Coronary artery (tissue), 2 donors: ENCODE results near the gene A1BG.

Experiments
- DNase-seq: peaks from one replicate; pipeline ENCODE4 v3.0.0-alpha.2; 2017; ENCODE audit warnings: low spot score
- H3K27ac ChIP-seq, 2 donors: fragments of 200-600 bp; sonication (generic); one replicate each; pipeline ENCODE4 v1.5.1; 2016 to 2019
- H3K4me3 ChIP-seq: fragments of 200-600 bp; sonication (generic); 2 replicates; pipeline ENCODE4 v1.5.1; 2016; ENCODE audit warnings: mild to moderate bottlenecking, moderate library complexity
- CTCF ChIP-seq: fragments of 200-600 bp; sonication (generic); IDR thresholded peaks from one replicate; pipeline ENCODE4 v1.5.1; 2019; ENCODE audit warnings: antibody characterized with exemption

A1BG gene

GRCh38 chr19:58336216-58336615 is 17.1 kb downstream of the A1BG start:
- no peak for TF ChIP-seq CTCF
- Histone ChIP-seq H3K27ac (no peak overlapping the region), H3K4me3 (no peak overlapping the region)
- DNase-seq: no peak

GRCh38 chr19:58335630-58336029 is 17.7 kb downstream of the A1BG start:
- no peak for DNase-seq
- Histone ChIP-seq H3K27ac (no peak overlapping the region), H3K4me3 (no peak overlapping the region)
- no peak for TF ChIP-seq CTCF

- no peak for TF ChIP-seq CTCF
- H3K4me3 ChIP-seq: no peak overlapping the region
- no peak for DNase-seq
- H3K27ac ChIP-seq: no peak overlapping the region
Measured at GRCh38 chr19:58334691-58335249, 18.5 kb downstream of the A1BG start.

- no peak for DNase-seq
- no peak for TF ChIP-seq CTCF
- Histone ChIP-seq H3K27ac (no peak overlapping the region), H3K4me3 (no peak overlapping the region)
Measured at GRCh38 chr19:58332697-58333096, 20.6 kb downstream of the A1BG start.

- no peak overlapping the region for H3K4me3 ChIP-seq
- TF ChIP-seq CTCF: no peak
- DNase-seq: no peak
- no peak overlapping the region for H3K27ac ChIP-seq
Measured at GRCh38 chr19:58330458-58330857, 22.8 kb downstream of the A1BG start.

- Histone ChIP-seq H3K4me3 (no peak overlapping the region), H3K27ac (no peak overlapping the region)
- TF ChIP-seq CTCF: no peak
- DNase-seq: no peak
Measured at GRCh38 chr19:58328999-58329398, 24.3 kb downstream of the A1BG start.

- TF ChIP-seq CTCF: no peak
- peak within 1 kb of the TSS; percentile 85 to 98 for H3K27ac ChIP-seq
- peak; percentile 98 for DNase-seq
- H3K4me3 ChIP-seq: peak within 1 kb of the TSS; percentile 87
Measured at GRCh38 chr19:58326914-58327726, 26.2 kb downstream of the A1BG start, which contains the start of gene ZSCAN22. Gene ZSCAN22 (plus strand): TSS chr19:58326994. CDS start chr19:58334803, 7,809 bp downstream.
